Common myeloid progenitor, CD34-positive (primary cell): ENCODE results near the gene PPM1M.

Experiments
- CTCF ChIA-PET: fragments of 350-600 bp; sonication (Branson Sonifier 250); formaldehyde crosslinking; loops from one replicate; lab custom pipeline; 2021; ENCODE audit warnings: antibody characterized with exemption; lab: Charles Lee
- POLR2A ChIA-PET: fragments of 350-600 bp; sonication (Branson Sonifier 250); formaldehyde crosslinking; loops from one replicate; lab custom pipeline; 2021; ENCODE audit warnings: antibody characterized with exemption; lab: Charles Lee
- DNase-seq, 3 donors: peaks; one replicate each; pipeline versions ENCODE4 v3.0.0 to v3.0.0-alpha.2; 2013
- H3K27ac ChIP-seq, 2 experiments: 1 replicate in 1 of 2; 2 replicates in 1 of 2; pipeline ENCODE4 v1.7.0; 2013; ENCODE audit warnings: inconsistent platforms in 2 of 2, low read length in 2 of 2, mild to moderate bottlenecking in 2 of 2, low read depth in 1 of 2, moderate library complexity in 1 of 2; ENCODE audit not compliant: severe bottlenecking in 2 of 2, insufficient read depth in 1 of 2, poor library complexity in 1 of 2
- H3K27me3 ChIP-seq, 5 experiments: replicated peaks in 2 of 5; 1 replicate in 3 of 5; 2 replicates in 2 of 5; pipeline versions ENCODE4 v1.6.1 to v1.7.0; 2013; ENCODE audit warnings: low read length in 4 of 5, mild to moderate bottlenecking in 2 of 5, moderate library complexity in 2 of 5, inconsistent platforms in 1 of 5; ENCODE audit not compliant: insufficient read depth in 5 of 5, control insufficient read depth in 4 of 5
- H3K36me3 ChIP-seq, 4 experiments: 1 replicate in 2 of 4; 2 replicates in 2 of 4; pipeline versions ENCODE4 v1.6.1 to v1.7.0; 2013; ENCODE audit warnings: low read length in 3 of 4, control low read depth in 1 of 4, mild to moderate bottlenecking in 1 of 4; ENCODE audit not compliant: control insufficient read depth in 4 of 4, insufficient read depth in 4 of 4
- H3K4me1 ChIP-seq, 4 experiments: 1 replicate in 3 of 4; 2 replicates in 1 of 4; pipeline versions ENCODE4 v1.6.1 to v1.7.1; 2013; ENCODE audit warnings: low read length in 3 of 4, mild to moderate bottlenecking in 3 of 4, control low read depth in 1 of 4, inconsistent platforms in 1 of 4, moderate library complexity in 1 of 4; ENCODE audit not compliant: control insufficient read depth in 4 of 4, insufficient read depth in 4 of 4; ENCODE audit errors: control extremely low read depth in 1 of 4
- H3K4me3 ChIP-seq, 7 experiments: 1 replicate in 4 of 7; 2 replicates in 3 of 7; pipeline versions ENCODE4 v1.5.1 to v1.7.0; 2013; ENCODE audit warnings: mild to moderate bottlenecking in 7 of 7, low read length in 6 of 7, moderate library complexity in 6 of 7, inconsistent platforms in 2 of 7, low read depth in 2 of 7, control low read depth in 1 of 7; ENCODE audit not compliant: insufficient read depth in 4 of 7, control insufficient read depth in 1 of 7; ENCODE audit errors: extremely low read depth in 1 of 7
- H3K9me3 ChIP-seq, 5 experiments: 1 replicate in 4 of 5; 2 replicates in 1 of 5; pipeline versions ENCODE4 v1.6.1 to v1.7.1; 2013; ENCODE audit warnings: low read length in 4 of 5, mild to moderate bottlenecking in 2 of 5, inconsistent platforms in 1 of 5, low read depth in 1 of 5, moderate library complexity in 1 of 5; ENCODE audit not compliant: control insufficient read depth in 4 of 5, insufficient read depth in 2 of 5; ENCODE audit errors: control extremely low read depth in 1 of 5
- WGBS: methylation state at CpG from one replicate; pipeline ENCODE4 v1.1.5; 2013; ENCODE audit not compliant: insufficient coverage; 5-methylcytosine and 5-hydroxymethylcytosine counted together

Gene PPM1M

DNA sequence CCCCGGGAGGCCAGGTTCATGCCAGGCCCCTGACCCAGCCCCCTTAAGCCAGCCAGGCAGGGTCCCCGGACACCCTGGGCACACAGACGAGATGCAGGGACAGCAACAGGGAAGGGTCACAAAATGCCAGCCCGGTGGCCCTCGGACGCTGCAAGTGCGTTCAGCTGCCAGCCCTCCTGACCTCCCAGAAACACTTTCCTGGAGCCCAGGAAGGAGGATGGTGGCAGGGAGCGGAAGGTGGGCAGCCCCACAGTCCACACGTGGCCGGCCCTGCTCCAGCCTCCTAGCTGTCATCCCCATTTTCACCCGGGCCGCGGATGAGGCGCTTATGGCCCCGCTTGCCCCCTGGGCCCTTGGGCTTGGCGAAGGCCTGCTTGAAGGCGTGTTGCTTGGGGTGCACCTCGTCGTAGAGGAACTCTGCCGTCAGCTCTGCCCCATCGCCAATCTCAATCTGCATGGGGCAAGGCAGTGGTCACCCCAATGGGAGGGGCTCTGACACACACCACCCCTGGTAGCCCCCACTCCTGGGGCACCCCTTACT lies 16.7 kb upstream of the PPM1M start:
- no peak for DNase-seq
- Histone ChIP-seq H3K36me3 (peaks cover 4 to 60% (median 33%) of the 10 kb centered on the region in 4 experiments), H3K9me3 (no peaks in the 10 kb centered on the region), H3K4me1 (peaks cover 0 to 42% (median 36%) of the 10 kb centered on the region in 4 experiments), H3K27me3 (no peaks in the 10 kb centered on the region), H3K27ac (no peak overlapping the region), H3K4me3 (no peak overlapping the region)
- CTCF ChIA-PET, result interaction anchor here (1.2 to 15.4 kb wide), 6 partner anchors 8 to 110 kb away, joined by 3 to 161 read pairs (median 38); partner anchors contain the start of genes TWF2 and WDR82
- 95% methylated on average over 19 of the region's 21 CpGs for WGBS
- POLR2A ChIA-PET, result no interaction called here

- no peaks in the 10 kb centered on the region for H3K9me3 ChIP-seq
- DNase-seq, result no peak
- H3K4me1 ChIP-seq, result peaks cover 0 to 35% (median 29%) of the 10 kb centered on the region in 4 experiments
- H3K36me3 ChIP-seq, result peaks cover 4 to 68% (median 37%) of the 10 kb centered on the region in 4 experiments
- no peak overlapping the region for H3K4me3 ChIP-seq
- no peaks in the 10 kb centered on the region for H3K27me3 ChIP-seq
- no peak overlapping the region for H3K27ac ChIP-seq
- CTCF ChIA-PET, result interaction anchor here (0.9 to 15.4 kb wide), 7 partner anchors 9 to 122 kb away, joined by 3 to 161 read pairs (median 37); partner anchors contain the start of genes TWF2 and WDR82
- 98% methylated on average over 7 of the region's 13 CpGs for WGBS
- POLR2A ChIA-PET, result interaction anchor here (0.6 kb wide), 1 partner anchor 10 kb away, joined by 4 read pairs; no protein-coding TSS in a partner anchor
Observed at GRCh38 chr3:52229656-52230055, 15.9 kb upstream of the PPM1M start.

GRCh38 chr3:52230461-52230860 lies 15.1 kb upstream of the PPM1M start:
- no peak for DNase-seq
- ChIA-PET POLR2A (interaction anchor here (1.0 kb wide), 1 partner anchor 109 kb away, joined by 3 read pairs; no protein-coding TSS in a partner anchor), CTCF (interaction anchor here (0.5 to 15.4 kb wide), 14 partner anchors 10 to 257 kb away, joined by 3 to 161 read pairs (median 14); partner anchors contain the start of genes ABHD14B, PPM1M and WDR82)
- no peak overlapping the region for H3K4me3 ChIP-seq
- no peaks in the 10 kb centered on the region for H3K27me3 ChIP-seq
- H3K36me3 ChIP-seq, result peaks cover 4 to 77% (median 41%) of the 10 kb centered on the region in 4 experiments
- no peak overlapping the region for H3K27ac ChIP-seq
- H3K4me1 ChIP-seq, result peaks cover 0 to 29% (median 22%) of the 10 kb centered on the region in 4 experiments
- WGBS, result 99% methylated on average over 6 of the region's 6 CpGs
- H3K9me3 ChIP-seq, result no peaks in the 10 kb centered on the region

DNA sequence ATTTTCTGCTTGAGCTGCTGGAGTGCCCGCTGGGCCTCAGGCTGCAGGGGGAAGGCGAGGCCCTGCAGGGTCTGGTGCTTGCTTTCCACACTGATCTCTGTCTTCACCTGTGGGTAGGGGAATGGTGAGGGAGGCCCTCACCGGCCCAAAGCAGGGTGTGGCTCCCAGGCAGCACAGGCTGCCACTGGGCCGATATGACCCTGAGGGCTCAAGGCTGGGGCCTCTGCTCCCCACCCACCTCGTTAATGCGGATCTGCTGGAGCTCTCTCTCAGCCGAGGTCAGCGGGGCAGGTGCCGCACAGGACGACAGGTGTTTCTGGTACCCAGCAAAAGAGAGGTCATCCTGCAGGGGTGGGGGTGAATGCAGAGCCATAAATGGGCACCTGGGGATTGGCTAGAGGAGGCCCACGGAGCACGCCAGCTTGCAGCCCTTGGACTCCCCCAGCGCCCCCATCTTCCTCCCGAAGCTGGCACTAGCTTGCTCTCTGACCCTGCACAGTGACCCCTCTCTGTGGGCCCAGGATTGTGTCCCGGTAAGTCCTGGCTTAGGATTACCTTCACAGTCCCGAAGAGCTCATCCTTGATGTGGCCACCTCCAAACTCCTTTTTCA lies 14.6 kb upstream of the PPM1M start:
- POLR2A ChIA-PET, result interaction anchor here (1.0 kb wide), 1 partner anchor 108 kb away, joined by 3 read pairs; no protein-coding TSS in a partner anchor
- H3K36me3 ChIP-seq, result peaks cover 4 to 79% (median 41%) of the 10 kb centered on the region in 4 experiments

GRCh38 chr3:52231502-52232278 lies 13.9 kb upstream of the PPM1M start:
- Histone ChIP-seq H3K27me3 (no peaks in the 10 kb centered on the region), H3K27ac (no peak overlapping the region), H3K9me3 (no peaks in the 10 kb centered on the region), H3K36me3 (peaks cover 4 to 81% (median 41%) of the 10 kb centered on the region in 4 experiments), H3K4me1 (peaks cover 0 to 19% (median 13%) of the 10 kb centered on the region in 4 experiments), H3K4me3 (peak overlapping the region in 1 of 7 experiments; percentile 8)
- DNase-seq, result peak; percentile 77 to 87 (median 80)
- WGBS, result 62% methylated on average over 31 of the region's 34 CpGs
- POLR2A ChIA-PET, result interaction anchor here (0.6 kb wide), 2 partner anchors 65 to 73 kb away, joined by 3 to 4 read pairs; no protein-coding TSS in a partner anchor
- CTCF ChIA-PET, result interaction anchor here (1.0 to 15.4 kb wide), 27 partner anchors 9 to 231 kb away, joined by 3 to 161 read pairs (median 5); partner anchors contain the start of genes PPM1M and WDR82

More for the DNA sequence above, 14.6 kb upstream of the PPM1M start:
- 92% methylated on average over 15 of the region's 16 CpGs for WGBS
- DNase-seq, result no peak
- no peak overlapping the region for H3K27ac ChIP-seq
- H3K4me1 ChIP-seq, result peaks cover 0 to 24% (median 16%) of the 10 kb centered on the region in 4 experiments
- H3K27me3 ChIP-seq, result no peaks in the 10 kb centered on the region
- H3K4me3 ChIP-seq, result no peak overlapping the region
- no peaks in the 10 kb centered on the region for H3K9me3 ChIP-seq
- CTCF ChIA-PET, result interaction anchor here (1.0 to 15.4 kb wide), 23 partner anchors 10 to 159 kb away, joined by 3 to 161 read pairs (median 7); partner anchors contain the start of genes PPM1M and WDR82

DNA sequence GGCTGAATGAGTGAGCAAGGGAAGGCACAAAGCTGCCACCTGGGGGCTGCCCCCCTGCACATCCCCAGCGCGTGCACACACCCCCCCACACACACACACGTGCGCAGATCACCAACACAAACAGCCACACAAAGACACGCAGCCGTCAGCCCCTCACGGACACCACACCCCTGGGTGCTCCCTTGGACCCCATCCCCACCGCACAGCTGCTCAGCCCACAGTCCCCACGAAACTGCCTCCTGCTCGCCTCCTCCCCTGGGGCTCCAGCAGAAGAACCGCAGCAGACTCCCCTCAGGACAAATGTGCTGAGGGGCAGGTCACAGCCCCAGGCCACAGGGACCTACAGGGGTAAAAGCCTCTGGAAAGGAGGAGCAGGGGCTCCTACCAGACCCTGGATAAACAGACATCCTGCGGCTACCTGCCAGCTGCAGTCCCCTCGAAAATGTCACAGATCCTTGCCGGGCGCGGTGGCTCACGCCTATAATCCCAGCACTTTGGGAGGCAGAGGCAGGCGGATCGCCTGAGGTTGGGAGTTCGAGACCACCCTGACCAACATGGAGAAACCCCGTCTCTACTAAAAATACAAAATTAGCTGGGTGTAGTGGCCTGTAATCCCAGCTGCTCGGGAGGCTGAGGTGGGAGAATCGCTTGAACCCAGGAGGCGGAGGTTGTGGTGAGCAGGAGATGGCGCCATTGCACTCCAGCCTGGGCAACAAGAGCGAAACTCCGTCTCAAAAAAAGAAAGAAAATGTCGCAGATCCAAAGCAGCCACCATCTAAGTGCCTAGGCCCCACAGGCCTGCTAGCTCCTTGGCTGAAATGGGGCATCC lies 13.1 kb upstream of the PPM1M start:
- Histone ChIP-seq H3K36me3 (peaks cover 4 to 78% (median 41%) of the 10 kb centered on the region in 4 experiments), H3K9me3 (no peaks in the 10 kb centered on the region), H3K4me1 (peaks cover 0 to 22% (median 18%) of the 10 kb centered on the region in 4 experiments), H3K27me3 (no peaks in the 10 kb centered on the region), H3K27ac (no peak overlapping the region), H3K4me3 (no peak overlapping the region)
- CTCF ChIA-PET, result interaction anchor here (0.8 to 15.4 kb wide), 22 partner anchors 8 to 231 kb away, joined by 3 to 161 read pairs (median 8); partner anchors contain the start of genes PPM1M and WDR82
- POLR2A ChIA-PET, result interaction anchor here (0.6 kb wide), 3 partner anchors 65 to 129 kb away, joined by 3 to 4 read pairs (median 3); no protein-coding TSS in a partner anchor
- DNase-seq, result no peak
- WGBS, result 94% methylated on average over 14 of the region's 28 CpGs
